ENCODE results near the gene LDLRAD1. TPM values are rescaled to one million over a fixed set of nuclear protein-coding genes. Genes with fewer than 3 reads are reported as not detected.

The LDLRAD1 gene
- total RNA-seq, 1 experiment from 2014 or later = 0.30 TPM

DNA sequence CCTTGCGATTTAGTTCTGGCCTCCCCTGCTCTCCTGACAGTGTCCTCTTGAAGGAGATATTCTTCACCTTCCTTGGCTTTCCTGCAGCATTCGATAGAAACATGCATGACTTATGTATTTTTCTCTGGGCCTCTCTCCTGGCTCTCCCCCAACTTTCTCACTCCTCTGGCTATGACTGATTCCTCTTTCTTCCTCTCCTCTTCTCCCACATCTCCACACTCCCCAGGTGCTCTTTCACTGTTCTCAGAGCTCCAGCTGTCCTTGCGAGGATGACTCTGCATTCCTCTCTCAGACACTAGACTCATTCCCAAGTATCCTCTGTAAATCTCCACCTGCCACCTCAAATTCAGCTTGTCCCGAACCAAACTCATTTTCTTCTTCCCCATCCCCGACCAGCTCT, 53.9 kb downstream of the LDLRAD1 start:
- Histone ChIP-seq H2AFZ (ENCODE audit: low read depth, low read length, poor library complexity, severe bottlenecking) (no peak overlapping the region), H3K4me1 (ENCODE audit: control insufficient read depth in 1 of 2, insufficient read depth in 2 of 2, low read length in 2 of 2) (peaks cover 0 to 4% of the 10 kb centered on the region in 2 experiments; a peak in 1 of 4 replicates), H4K20me1 (ENCODE audit: insufficient read depth) (no peaks in the 10 kb centered on the region), H3K27me3 (ENCODE audit: insufficient read depth, low read length) (no peaks in the 10 kb centered on the region), H3K4me2 (ENCODE audit: low read length) (no peak overlapping the region), H3K79me2 (ENCODE audit: insufficient read depth, low read length) (peaks cover 5% of the 10 kb centered on the region; the same call in 1 of the 2 replicates), H3K4me3 (replicated peaks in 1 of 2; ENCODE audit: low read depth in 1 of 2, low read length in 2 of 2) (no peak overlapping the region), H3K9me3 (ENCODE audit: control insufficient read depth in 1 of 2, insufficient read depth in 1 of 2, low read depth in 1 of 2, low read length in 2 of 2) (no peaks in the 10 kb centered on the region), H3K36me3 (ENCODE audit: control insufficient read depth in 1 of 2, insufficient read depth in 2 of 2, low read length in 2 of 2) (peaks cover 63 to 65% of the 10 kb centered on the region in 2 experiments), H3K9ac (ENCODE audit: low read length) (no peak overlapping the region), H3K27ac (ENCODE audit: low read depth, low read length) (no peak overlapping the region), H3K9me2 (ENCODE audit: insufficient read depth) (no peaks in the 10 kb centered on the region)
- ChIA-PET RAD21 (ENCODE audit: low non-redundant PET in 1 of 2, low total read pairs in 2 of 2, uncharacterized antibody in 2 of 2, unreplicated experiment in 2 of 2) (no interaction called here), POLR2A (no interaction called here), CTCF (interaction anchor here (0.6 kb wide), 1 partner anchor 106 kb away, joined by 4 read pairs; no protein-coding TSS in a partner anchor)
- no peak for DNase-seq (ENCODE audit: low read depth, low spot score)
- no TSS peak for BruUV-seq (replicated peaks)
- no peak for TF ChIP-seq EGR1 (IDR thresholded peaks at IDR 0.05; ENCODE audit: low read depth)
- TF ChIP-seq SP1 (IDR thresholded peaks at IDR 0.05; ENCODE audit: low read depth) = no peak
- TF ChIP-seq ZFX (IDR thresholded peaks at IDR 0.05) = no peak
- TF ChIP-seq, protein P1, sequence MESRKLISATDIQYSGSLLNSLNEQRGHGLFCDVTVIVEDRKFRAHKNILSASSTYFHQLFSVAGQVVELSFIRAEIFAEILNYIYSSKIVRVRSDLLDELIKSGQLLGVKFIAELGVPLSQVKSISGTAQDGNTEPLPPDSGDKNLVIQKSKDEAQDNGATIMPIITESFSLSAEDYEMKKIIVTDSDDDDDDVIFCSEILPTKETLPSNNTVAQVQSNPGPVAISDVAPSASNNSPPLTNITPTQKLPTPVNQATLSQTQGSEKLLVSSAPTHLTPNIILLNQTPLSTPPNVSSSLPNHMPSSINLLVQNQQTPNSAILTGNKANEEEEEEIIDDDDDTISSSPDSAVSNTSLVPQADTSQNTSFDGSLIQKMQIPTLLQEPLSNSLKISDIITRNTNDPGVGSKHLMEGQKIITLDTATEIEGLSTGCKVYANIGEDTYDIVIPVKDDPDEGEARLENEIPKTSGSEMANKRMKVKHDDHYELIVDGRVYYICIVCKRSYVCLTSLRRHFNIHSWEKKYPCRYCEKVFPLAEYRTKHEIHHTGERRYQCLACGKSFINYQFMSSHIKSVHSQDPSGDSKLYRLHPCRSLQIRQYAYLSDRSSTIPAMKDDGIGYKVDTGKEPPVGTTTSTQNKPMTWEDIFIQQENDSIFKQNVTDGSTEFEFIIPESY (IDR thresholded peaks at IDR 0.05; ENCODE audit: extremely low read depth, insufficient replicate concordance, low read length) = no peak
- no peak for TF ChIP-seq SRF (IDR thresholded peaks at IDR 0.05; ENCODE audit: low read depth)
- TF ChIP-seq FOSL1 (IDR thresholded peaks at IDR 0.05; ENCODE audit: low read depth) = no peak
- TF ChIP-seq, protein P2, sequence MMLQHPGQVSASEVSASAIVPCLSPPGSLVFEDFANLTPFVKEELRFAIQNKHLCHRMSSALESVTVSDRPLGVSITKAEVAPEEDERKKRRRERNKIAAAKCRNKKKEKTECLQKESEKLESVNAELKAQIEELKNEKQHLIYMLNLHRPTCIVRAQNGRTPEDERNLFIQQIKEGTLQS (IDR thresholded peaks at IDR 0.05) = no peak
- TF ChIP-seq, protein P3, sequence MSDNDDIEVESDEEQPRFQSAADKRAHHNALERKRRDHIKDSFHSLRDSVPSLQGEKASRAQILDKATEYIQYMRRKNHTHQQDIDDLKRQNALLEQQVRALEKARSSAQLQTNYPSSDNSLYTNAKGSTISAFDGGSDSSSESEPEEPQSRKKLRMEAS (IDR thresholded peaks at IDR 0.05) = no peak
- ATAC-seq = no peak
- intact Hi-C loops (cut with micrococcal nuclease) = no loop called here

DNA sequence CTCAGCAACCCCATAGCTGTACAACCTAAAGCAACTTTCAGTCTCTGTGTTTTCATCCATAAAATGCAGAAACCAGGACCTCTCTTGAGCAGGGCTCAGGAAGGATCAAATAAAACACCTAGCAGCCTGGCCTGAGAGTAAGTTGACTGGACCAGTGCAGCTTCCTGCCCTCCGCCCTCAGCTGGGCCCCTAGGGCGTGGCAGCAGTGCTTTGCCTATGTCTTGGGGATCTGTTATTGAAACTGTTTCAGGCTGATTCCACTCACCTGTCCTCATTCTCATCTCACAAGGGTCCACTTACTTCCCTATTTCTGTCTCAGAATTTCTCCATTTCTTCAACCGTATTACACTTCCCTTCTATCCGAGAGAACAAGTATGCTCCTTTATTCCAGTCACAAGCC, 54.5 kb downstream of the LDLRAD1 start:
- BruUV-seq (replicated peaks) = no TSS peak
- DNase-seq (ENCODE audit: low read depth, low spot score) (no peak), ATAC-seq (no peak)
- RAD21 ChIA-PET (ENCODE audit: low non-redundant PET in 1 of 2, low total read pairs in 2 of 2, uncharacterized antibody in 2 of 2, unreplicated experiment in 2 of 2) = no interaction called here
- Histone ChIP-seq H3K4me3 (replicated peaks in 1 of 2; ENCODE audit: low read depth in 1 of 2, low read length in 2 of 2) (no peak overlapping the region), H3K9me3 (ENCODE audit: control insufficient read depth in 1 of 2, insufficient read depth in 1 of 2, low read depth in 1 of 2, low read length in 2 of 2) (no peaks in the 10 kb centered on the region), H3K9me2 (ENCODE audit: insufficient read depth) (no peaks in the 10 kb centered on the region), H3K27me3 (ENCODE audit: insufficient read depth, low read length) (no peaks in the 10 kb centered on the region), H4K20me1 (ENCODE audit: insufficient read depth) (no peaks in the 10 kb centered on the region), H3K4me1 (ENCODE audit: control insufficient read depth in 1 of 2, insufficient read depth in 2 of 2, low read length in 2 of 2) (peaks cover 3 to 7% of the 10 kb centered on the region in 2 experiments; a peak in 2 of 4 replicates), H3K79me2 (ENCODE audit: insufficient read depth, low read length) (peaks cover 9% of the 10 kb centered on the region; the same call in 1 of the 2 replicates), H3K27ac (ENCODE audit: low read depth, low read length) (no peak overlapping the region), H2AFZ (ENCODE audit: low read depth, low read length, poor library complexity, severe bottlenecking) (no peak overlapping the region), H3K36me3 (ENCODE audit: control insufficient read depth in 1 of 2, insufficient read depth in 2 of 2, low read length in 2 of 2) (peaks cover 60 to 61% of the 10 kb centered on the region in 2 experiments), H3K9ac (ENCODE audit: low read length) (no peak overlapping the region), H3K4me2 (ENCODE audit: low read length) (no peak overlapping the region)
- TF ChIP-seq, protein P1 (IDR thresholded peaks at IDR 0.05; ENCODE audit: extremely low read depth, insufficient replicate concordance, low read length) = no peak
- TF ChIP-seq EZH2 (IDR thresholded peaks at IDR 0.05) = no peak
- TF ChIP-seq, protein P2 (IDR thresholded peaks at IDR 0.05) = no peak
- TF ChIP-seq YY1 (IDR thresholded peaks at IDR 0.05; ENCODE audit: extremely low read depth, insufficient replicate concordance, low read depth, low read length) = no peak
- TF ChIP-seq POLR2A (IDR thresholded peaks at IDR 0.05; ENCODE audit: borderline replicate concordance, extremely low read depth, insufficient read depth, insufficient read length) = no peak
- TF ChIP-seq ZFX (IDR thresholded peaks at IDR 0.05) = no peak
- no peak for TF ChIP-seq POLR2AphosphoS5 (IDR thresholded peaks at IDR 0.05; ENCODE audit: low read depth, low read length)
- intact Hi-C loops (cut with micrococcal nuclease) = no loop called here
- POLR2A ChIA-PET = no interaction called here
- CTCF ChIA-PET = interaction anchor here (0.6 kb wide), 1 partner anchor 105 kb away, joined by 4 read pairs; no protein-coding TSS in a partner anchor

All from HCT116 (cell line).